ENCODE measurements around the gene COL2A1. TPM values are rescaled to one million over a fixed set of nuclear protein-coding genes. Genes with fewer than 3 reads are reported as not detected.

The COL2A1 gene
- total RNA-seq, 2 donors from 2014 or later = 12.4 to 21.0 TPM

DNA sequence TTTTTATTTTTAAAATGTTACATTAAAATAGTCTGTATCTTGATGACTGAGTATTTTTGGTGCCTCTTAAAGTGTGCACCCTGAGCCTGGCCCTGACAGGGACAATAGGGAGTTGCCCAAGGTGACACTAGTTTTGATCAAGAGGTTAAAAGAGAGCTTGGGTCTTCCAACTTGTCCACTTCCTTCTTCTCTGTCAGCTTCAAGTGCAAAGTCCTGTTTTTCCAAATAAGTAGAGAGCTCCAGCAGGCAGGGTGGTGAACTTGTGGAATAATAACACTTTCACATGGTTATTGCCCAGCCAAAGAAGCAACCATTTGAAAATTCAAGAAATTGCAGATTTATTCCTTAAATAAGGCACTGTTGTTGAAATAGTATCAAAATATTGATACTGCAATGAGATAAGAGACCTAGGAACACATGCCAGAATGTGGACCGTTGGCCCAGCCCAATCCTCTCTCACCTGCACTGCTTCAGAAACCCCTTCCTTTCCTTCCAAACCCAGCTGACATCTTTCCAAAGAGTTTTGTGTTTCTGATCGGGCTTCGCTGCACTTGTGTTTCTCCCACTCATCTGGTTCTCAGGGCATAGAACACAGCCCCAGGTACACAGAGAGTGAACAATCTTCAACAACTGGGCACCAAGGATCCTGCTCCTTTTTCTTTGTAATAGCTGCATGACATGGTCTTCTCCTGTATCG, 13.8 kb upstream of the COL2A1 start:
- Histone ChIP-seq H3K9ac (ENCODE audit: extremely low read depth, low read length, poor library complexity, severe bottlenecking) (no peak overlapping the region), H3K27ac (ENCODE audit: low read depth, low read length) (no peak overlapping the region), H3K27me3 (ENCODE audit: control insufficient read depth, insufficient read depth, low read length, poor library complexity, severe bottlenecking) (peaks cover 82% of the 10 kb centered on the region), H3K36me3 (ENCODE audit: control insufficient read depth, insufficient read depth, low read length) (no peaks in the 10 kb centered on the region), H3K9me3 (ENCODE audit: control insufficient read depth, low read length) (no peaks in the 10 kb centered on the region), H3K4me3 (ENCODE audit: low read length) (no peak overlapping the region), H3K4me1 (ENCODE audit: control insufficient read depth, insufficient read depth, low read length) (peaks cover 5% of the 10 kb centered on the region)
- no peak overlapping the region for H3K4me3 Mint-ChIP-seq
- no peaks in the 10 kb centered on the region for H3K9me3 Mint-ChIP-seq
- no peaks in the 10 kb centered on the region for H3K36me3 Mint-ChIP-seq (ENCODE audit: low read depth)
- no peak overlapping the region for H3K27ac Mint-ChIP-seq
- peaks cover 16% of the 10 kb centered on the region for H3K4me1 Mint-ChIP-seq
- peaks cover 100% of the 10 kb centered on the region for H3K27me3 Mint-ChIP-seq (ENCODE audit: insufficient read depth)
- no peak for DNase-seq
- TF ChIP-seq, protein P1, sequence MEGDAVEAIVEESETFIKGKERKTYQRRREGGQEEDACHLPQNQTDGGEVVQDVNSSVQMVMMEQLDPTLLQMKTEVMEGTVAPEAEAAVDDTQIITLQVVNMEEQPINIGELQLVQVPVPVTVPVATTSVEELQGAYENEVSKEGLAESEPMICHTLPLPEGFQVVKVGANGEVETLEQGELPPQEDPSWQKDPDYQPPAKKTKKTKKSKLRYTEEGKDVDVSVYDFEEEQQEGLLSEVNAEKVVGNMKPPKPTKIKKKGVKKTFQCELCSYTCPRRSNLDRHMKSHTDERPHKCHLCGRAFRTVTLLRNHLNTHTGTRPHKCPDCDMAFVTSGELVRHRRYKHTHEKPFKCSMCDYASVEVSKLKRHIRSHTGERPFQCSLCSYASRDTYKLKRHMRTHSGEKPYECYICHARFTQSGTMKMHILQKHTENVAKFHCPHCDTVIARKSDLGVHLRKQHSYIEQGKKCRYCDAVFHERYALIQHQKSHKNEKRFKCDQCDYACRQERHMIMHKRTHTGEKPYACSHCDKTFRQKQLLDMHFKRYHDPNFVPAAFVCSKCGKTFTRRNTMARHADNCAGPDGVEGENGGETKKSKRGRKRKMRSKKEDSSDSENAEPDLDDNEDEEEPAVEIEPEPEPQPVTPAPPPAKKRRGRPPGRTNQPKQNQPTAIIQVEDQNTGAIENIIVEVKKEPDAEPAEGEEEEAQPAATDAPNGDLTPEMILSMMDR (conservative IDR thresholded peaks at IDR 0.05) = no peak
- WGBS, 2 experiments (ENCODE audit: insufficient coverage in 1 of 2, insufficient read length in 1 of 2) = 81 to 84% methylated on average over 4 of the region's 4 CpGs

DNA sequence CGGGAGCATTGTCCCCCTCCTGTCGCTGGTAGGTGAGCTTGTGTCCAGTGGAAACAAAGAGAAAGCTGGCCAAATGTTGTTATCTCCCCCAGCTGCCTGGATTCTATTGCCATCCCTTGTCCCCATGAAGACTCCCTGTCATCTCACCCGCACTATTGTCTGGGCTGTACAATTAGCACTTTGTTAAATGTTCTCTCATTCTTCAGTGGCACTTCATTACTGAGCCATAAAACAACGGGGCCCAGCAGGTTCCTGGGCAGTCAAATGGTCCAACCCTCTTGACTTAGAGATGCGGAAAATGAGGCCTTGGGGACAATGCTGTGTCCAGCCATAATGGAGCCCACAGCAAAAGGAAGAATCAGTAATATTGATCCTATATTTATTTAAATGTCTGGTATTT, 13.2 kb upstream of the COL2A1 start:
- peaks cover 88% of the 10 kb centered on the region for H3K27me3 ChIP-seq (ENCODE audit: control insufficient read depth, insufficient read depth, low read length, poor library complexity, severe bottlenecking)
- no peak overlapping the region for H3K4me3 Mint-ChIP-seq
- H3K36me3 Mint-ChIP-seq (ENCODE audit: low read depth) = no peaks in the 10 kb centered on the region
- no peaks in the 10 kb centered on the region for H3K4me1 ChIP-seq (ENCODE audit: control insufficient read depth, insufficient read depth, low read length)
- no peaks in the 10 kb centered on the region for H3K9me3 Mint-ChIP-seq
- H3K4me3 ChIP-seq (ENCODE audit: low read length) = no peak overlapping the region
- DNase-seq = no peak
- WGBS, 2 experiments (ENCODE audit: insufficient coverage in 1 of 2, insufficient read length in 1 of 2) = 69 to 70% methylated on average over 4 to 5 of the region's 5 CpGs
- H3K9me3 ChIP-seq (ENCODE audit: control insufficient read depth, low read length) = no peaks in the 10 kb centered on the region
- H3K4me1 Mint-ChIP-seq = peaks cover 10% of the 10 kb centered on the region
- TF ChIP-seq, protein P1 (conservative IDR thresholded peaks at IDR 0.05) = no peak
- no peaks in the 10 kb centered on the region for H3K36me3 ChIP-seq (ENCODE audit: control insufficient read depth, insufficient read depth, low read length)
- no peak overlapping the region for H3K27ac Mint-ChIP-seq
- peaks cover 100% of the 10 kb centered on the region for H3K27me3 Mint-ChIP-seq (ENCODE audit: insufficient read depth)
- no peak overlapping the region for H3K27ac ChIP-seq (ENCODE audit: low read depth, low read length)
- H3K9ac ChIP-seq (ENCODE audit: extremely low read depth, low read length, poor library complexity, severe bottlenecking) = no peak overlapping the region

DNA sequence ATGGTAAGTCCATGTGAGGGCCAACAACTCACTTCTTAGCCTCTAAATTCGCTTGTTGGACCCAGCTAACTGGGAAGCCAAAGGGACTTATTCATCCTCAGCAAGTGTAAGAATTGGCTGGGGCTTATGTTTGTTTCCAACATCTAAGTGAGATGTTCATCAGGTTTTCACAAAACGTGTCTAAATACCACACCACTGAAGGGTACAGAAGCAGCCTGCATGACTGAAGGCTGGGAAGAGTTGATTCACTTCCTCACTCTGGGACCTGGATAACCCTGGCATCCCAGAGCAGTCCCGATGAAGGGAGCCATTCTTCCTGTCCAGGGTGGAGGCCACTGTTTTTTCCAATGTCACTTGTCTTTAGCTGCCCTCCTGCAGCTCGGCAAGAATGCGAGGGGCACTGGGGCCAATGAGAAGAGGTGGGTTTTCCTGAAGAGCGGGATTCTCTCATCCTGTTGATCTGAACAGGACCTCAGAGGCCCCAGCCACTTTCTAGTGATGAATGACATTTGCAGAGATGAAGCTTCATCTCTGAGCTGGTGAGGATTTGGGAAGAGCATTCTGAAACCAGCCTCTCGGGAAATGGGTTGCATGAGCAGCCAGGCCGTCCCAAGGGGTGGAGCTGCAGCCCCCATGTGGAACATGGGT, 12.2 kb upstream of the COL2A1 start:
- peaks cover 98% of the 10 kb centered on the region for H3K27me3 ChIP-seq (ENCODE audit: control insufficient read depth, insufficient read depth, low read length, poor library complexity, severe bottlenecking)
- Mint-ChIP-seq H3K36me3 (ENCODE audit: low read depth) (no peaks in the 10 kb centered on the region), H3K4me3 (no peak overlapping the region), H3K9me3 (no peaks in the 10 kb centered on the region), H3K27ac (no peak overlapping the region), H3K27me3 (ENCODE audit: insufficient read depth) (peaks cover 100% of the 10 kb centered on the region), H3K4me1 (peaks cover under 1% of the 10 kb centered on the region)
- H3K4me3 ChIP-seq (ENCODE audit: low read length) = no peak overlapping the region
- no peak for DNase-seq
- no peak overlapping the region for H3K9ac ChIP-seq (ENCODE audit: extremely low read depth, low read length, poor library complexity, severe bottlenecking)
- no peaks in the 10 kb centered on the region for H3K4me1 ChIP-seq (ENCODE audit: control insufficient read depth, insufficient read depth, low read length)
- TF ChIP-seq, protein P1 (conservative IDR thresholded peaks at IDR 0.05) = no peak
- H3K36me3 ChIP-seq (ENCODE audit: control insufficient read depth, insufficient read depth, low read length) = no peaks in the 10 kb centered on the region
- H3K9me3 ChIP-seq (ENCODE audit: control insufficient read depth, low read length) = no peaks in the 10 kb centered on the region
- H3K27ac ChIP-seq (ENCODE audit: low read depth, low read length) = no peak overlapping the region
- 57 to 65% methylated on average over 5 to 8 of the region's 8 CpGs for WGBS, 2 experiments (ENCODE audit: insufficient coverage in 1 of 2, insufficient read length in 1 of 2)

Data from endodermal cell (in vitro differentiated cells).